NCI-H1048 (cell line): ENCODE data around the gene TIMM21.

ENCODE experiments used
- DNase-seq: peaks from one replicate; lab custom pipeline; 2025; lab: John Stamatoyannopoulos, UW

Gene TIMM21

GRCh38 chr18:74147491-74147778 lies 888 bp upstream of the TIMM21 start:
- no peak for DNase-seq

DNA sequence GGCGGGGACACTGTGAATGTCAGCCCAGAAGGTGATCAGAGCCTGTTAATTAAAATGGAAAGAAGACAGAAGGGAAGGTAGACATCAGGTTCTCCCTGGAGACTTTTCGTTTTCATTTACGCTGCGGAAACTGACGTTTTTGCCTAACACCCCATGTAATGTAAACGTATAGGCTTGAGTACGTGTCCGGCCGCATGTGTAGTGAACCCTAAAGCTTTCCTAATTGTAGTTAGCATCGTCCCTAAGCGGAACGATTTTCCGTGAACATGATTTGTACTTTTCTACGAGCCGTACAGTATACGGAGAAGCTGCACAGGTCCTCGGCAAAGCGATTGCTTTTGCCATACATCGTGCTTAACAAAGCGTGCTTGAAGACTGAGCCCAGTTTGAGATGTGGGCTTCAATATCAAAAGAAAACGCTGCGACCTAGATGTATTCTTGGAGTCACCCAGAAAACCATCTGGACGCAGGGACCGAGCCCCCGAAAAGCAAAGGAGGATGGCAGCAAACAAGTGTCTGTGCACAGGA lies 284 bp downstream of the TIMM21 start:
- no peak for DNase-seq

DNA sequence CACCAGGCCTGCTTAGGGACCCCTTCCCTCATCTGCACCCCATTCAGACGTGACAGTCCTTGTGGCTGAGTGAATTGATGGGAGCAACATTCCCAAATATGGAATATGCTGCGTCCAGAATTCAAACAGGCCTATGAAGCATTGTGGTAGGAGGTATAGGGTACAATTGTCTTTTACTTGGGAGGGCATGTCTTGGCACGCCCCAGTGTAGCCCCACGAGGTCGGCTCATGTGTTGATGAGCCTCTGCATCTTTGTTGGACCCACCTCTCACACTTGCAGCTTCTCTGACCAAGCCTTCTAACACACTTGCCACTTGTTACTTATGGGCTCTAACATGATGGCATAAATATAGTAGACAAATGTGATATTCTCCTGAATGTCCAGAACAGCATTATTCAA lies 1.6 kb downstream of the TIMM21 start:
- DNase-seq, result no peak

GRCh38 chr18:74152270-74152669 lies 3.9 kb downstream of the TIMM21 start:
- no peak for DNase-seq

DNA sequence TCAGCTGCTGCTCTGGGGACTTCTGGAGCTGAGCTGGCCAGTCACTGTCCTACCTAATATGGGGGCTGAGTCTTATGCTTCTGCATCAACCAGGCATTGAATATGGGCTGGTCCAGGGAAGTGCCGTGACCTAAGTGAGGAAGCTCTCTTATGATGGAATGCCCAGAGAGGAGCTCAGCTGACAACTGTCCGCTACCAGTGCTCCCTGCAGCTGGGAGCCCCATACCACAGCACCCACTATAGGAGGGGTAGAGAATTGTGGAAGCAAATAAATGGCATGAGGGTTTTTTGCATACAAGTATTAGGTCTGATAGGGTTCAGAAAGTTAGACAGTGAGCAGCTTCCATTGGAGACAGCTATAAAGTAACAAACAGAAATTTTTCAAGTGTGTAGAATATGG lies 4.5 kb downstream of the TIMM21 start:
- DNase-seq, result no peak

GRCh38 chr18:74153377-74153776 lies 5.1 kb downstream of the TIMM21 start:
- DNase-seq, result no peak

DNA sequence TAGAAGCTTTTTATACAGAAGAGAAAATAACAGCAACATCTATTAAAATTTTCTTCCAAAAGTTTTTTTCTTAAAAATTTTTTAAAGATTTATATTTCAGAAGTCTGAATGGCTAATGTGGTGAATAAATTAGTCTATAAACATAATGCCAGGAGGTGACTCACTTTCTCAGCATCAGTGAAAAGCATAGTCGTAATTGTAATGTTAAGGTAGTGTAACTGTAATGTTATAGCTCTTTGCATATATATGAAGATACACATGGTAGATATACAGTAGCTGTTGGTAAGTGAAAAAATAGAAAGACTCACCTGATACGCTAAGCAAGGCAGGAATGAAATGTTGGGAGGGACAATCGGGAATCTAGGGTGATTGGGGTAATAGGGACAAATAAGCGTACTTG lies 5.5 kb downstream of the TIMM21 start:
- no peak for DNase-seq

- no peak for DNase-seq
Observed at GRCh38 chr18:74154716-74155115, 6.4 kb downstream of the TIMM21 start.

DNA sequence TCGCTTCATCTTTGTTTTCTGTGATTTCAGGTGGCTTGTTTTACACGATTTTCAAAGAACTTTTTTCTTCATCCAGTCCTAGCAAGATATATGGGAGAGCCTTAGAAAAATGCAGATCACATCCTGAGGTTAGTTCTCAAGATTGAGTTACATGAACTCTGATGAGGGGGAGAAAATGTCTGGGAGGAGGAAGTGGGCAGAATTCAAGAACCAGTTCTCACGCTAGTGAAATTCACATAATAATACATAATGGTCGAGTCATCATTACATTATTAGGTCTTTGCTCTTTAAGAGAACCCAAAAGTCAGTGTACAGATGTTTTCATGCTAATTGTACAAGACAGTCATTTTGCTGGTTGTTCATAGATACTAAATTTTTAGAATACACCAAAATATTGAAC lies 7.0 kb downstream of the TIMM21 start:
- DNase-seq, result no peak

DNA sequence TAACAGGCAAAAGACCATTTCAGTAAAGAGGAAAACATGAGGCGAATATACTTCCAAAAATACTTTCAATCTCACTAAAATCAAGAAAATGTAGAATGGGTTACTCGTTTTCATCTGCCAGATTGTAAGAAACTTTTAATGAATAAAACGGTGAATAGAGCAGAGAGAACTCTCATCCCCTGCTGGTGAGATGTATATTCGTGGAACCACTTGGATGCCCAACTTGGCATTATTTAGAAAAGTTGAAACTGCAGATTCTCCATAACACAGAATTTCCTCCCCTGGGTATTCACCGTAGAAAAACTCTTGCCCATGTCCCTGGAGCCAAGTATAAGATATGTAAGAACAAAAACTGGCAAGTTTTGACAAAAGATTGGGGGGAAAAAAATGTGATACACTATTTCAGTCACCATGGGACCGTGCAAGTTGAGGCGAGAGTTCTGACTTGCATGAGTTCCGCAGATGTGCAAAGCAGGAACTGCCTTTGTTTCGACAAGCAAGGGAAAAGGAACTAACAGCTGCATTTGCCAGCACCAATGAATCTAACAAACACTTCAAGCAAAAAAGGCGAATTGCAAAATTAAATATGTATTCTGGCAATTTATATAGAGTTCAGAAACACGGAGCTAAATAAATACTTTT lies 14.8 kb downstream of the TIMM21 start:
- DNase-seq, result no peak

DNA sequence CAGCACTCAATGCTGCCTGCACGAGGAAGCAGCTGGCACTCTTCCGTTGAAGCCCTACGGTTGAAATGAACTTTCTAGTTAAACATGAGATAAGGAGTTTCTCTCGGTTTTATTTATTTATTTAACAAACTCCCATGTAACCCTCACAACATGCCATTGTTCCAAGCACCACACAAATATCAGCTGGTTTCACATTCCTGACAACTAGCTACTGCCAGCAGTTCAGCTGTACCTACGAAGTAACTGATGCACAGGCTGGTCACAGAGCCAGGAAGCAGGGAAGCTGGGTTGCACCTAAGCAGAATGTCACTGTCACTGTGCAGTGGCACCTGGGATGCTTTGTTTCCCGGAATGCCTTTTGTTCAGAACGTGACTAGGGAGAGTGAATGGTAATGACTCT lies 18.1 kb downstream of the TIMM21 start:
- DNase-seq, result no peak

DNA sequence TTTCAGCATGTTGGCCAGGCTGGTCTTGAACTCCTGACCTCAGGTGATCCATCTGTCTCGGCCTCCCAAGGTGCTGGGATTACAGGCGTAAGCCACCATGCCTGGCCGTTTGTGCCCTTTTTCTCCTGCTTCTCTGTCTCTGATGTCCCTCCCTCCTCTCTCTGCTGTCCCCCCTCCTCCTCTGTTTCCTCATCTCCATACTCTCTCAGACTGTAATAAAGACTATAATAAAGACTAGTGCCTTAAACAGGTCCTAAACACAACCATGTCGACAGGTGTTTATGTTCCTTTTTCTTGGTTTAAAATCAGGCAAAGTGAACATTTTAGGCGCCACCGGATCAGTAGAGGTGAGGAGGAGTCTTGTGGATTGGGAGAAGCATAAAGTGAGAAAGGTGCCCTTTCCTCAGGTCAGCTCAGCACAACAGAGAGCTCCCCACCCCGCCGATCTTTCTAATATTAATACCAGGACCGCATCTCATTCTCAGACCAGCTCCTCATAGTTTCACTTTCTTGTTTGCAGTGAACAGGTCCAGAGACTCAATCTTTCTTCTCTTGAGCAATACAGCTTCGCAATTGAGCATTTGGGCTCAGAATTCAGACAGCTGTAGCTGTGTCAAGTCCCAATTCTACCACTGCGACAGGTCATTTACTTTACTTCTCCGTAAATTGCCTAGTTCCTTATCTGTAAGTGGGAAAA lies 23.7 kb downstream of the TIMM21 start:
- no peak for DNase-seq

DNA sequence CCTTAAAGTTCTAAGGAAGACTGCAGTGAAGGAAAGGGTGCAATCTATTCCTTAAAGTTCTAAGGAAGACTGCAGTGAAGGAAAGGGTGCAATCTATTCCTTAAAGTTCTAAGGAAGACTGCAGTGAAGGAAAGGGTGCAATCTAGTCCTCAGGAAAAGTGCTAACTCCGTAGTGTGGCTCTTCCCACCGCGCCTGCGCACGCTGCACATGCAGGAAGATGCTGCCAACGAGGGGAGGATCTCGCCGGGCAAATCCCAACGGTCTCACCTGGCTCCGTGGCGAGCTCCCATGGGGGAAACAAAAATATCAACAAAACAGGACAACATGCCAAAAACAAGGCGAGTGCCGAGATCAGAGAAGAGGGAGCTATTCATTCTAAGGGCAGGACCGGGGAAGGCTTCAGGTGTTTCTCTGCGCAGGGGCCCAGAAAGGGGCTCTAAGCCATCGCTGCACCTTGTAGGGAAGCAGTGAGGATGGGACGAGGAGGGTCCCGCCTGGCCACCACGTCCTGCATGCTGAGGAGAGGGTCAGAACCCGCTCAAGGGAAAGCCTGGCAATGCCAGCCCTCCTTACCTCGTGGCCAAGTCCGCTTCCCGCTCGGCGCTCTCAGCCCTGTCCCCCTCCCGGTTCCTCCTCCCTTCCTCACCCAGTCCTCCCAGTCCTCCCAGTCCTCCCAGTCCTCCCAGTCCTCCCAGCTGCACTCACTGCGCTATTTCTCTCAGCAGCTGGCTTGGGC lies 24.5 kb downstream of the TIMM21 start:
- DNase-seq, result no peak

DNA sequence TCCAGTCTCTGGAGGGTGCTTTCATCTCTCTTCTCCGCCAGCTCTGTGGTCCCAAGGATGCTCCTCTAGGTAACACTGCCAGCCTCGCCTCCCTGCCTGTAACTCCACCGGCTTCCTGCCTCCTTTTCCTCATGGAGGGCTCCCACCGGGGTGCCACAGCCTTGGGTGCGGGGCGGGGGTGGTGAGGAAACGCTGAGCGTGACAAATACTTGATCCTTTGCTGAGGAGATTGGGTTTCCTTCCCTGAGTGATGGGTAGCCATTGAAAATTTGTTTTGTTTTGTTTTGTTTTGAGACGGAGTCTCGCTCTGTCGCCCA lies 25.1 kb downstream of the TIMM21 start:
- DNase-seq, result no peak

GRCh38 chr18:74175658-74176057 lies 27.3 kb downstream of the TIMM21 start:
- DNase-seq, result no peak

- no peak for DNase-seq
Observed at GRCh38 chr18:74178884-74179283, 30.6 kb downstream of the TIMM21 start.

- no peak for DNase-seq
Observed at GRCh38 chr18:74179623-74180199, 31.4 kb downstream of the TIMM21 start.

DNA sequence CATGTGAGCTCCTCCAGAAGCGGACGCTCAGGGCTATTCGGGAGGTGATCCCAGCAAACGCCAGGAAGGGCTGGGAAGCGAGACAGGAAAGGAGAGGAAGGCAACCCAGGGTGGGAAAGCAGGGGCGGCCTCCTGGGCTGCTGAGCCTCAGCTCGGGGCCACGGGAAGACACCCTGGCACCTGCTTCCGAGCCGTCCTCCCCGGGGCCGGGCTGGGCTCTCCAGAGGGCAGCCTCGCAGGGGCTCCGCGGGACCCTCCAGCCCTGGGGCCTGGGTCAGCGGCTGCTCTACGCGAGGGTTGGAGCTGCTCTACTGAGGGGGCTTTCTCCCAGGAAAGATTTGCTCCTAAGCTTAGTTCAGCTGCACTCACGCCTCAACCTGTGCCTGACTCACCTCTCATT lies 34.0 kb downstream of the TIMM21 start:
- no peak for DNase-seq

GRCh38 chr18:74183130-74183529 lies 34.8 kb downstream of the TIMM21 start:
- no peak for DNase-seq

DNA sequence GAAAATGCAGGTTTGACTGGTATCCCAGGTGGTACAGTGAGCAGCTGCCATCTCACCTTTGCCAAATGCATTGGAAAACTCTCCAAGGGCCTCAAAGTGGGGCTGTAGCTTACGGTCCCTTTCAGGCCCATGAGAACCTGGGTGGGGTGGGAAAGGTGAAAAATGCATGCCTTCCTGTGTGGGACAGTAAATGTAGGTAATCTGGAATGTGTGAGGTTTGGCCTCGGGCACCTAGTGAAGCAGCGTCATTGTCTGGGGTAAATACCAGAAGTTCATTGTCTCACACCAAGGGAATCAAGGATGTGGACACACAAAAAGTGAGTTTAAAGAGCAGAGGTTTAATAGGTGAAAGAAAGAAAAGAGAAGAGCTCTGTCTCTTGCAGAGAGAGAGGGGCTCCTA lies 36.6 kb downstream of the TIMM21 start:
- no peak for DNase-seq

- no peak for DNase-seq
Observed at GRCh38 chr18:74185860-74186259, 37.5 kb downstream of the TIMM21 start.

DNA sequence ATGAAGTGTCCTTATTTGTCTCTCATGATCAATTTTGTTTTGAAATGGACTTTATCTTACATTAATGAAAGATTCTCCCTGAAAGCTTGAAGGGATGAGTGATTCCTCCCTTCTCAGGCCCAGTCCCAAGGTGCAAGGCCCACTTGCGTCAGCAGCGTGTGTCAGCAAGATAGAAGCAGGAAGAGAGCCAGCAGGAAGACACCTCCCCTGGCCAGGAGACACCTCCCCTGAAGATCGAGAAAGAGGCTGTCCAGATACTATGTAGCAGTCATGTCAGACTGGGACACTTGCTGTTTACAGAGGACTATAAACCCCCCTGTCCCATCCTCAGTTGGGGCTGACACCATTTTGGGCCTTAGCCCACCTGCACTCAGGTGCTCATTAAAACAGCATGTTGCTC lies 38.3 kb downstream of the TIMM21 start:
- DNase-seq, result no peak

GRCh38 chr18:74190086-74190485 lies 41.8 kb downstream of the TIMM21 start:
- no peak for DNase-seq
